WTC11 (cell line): ENCODE measurements around the gene CST3. TPM values are rescaled to one million over a fixed set of nuclear protein-coding genes. Genes with fewer than 3 reads are reported as not detected.

Experiments
- ATAC-seq: fragments of 200-7000 bp; cut with Tn5 transposase; 2 replicates; pipeline ENCODE4 v1.10.0; 2021; ENCODE audit warnings: mild to moderate bottlenecking, moderate library complexity
- CTCF ChIA-PET: fragments of 300-600 bp; sonication (Branson Sonifier 250); formaldehyde crosslinking; loops from one replicate; lab custom pipeline; 2021; ENCODE audit warnings: antibody characterized with exemption; lab: Charles Lee
- POLR2A ChIA-PET: fragments of 350-600 bp; sonication (Branson Sonifier 250); formaldehyde crosslinking; loops from one replicate; lab custom pipeline; 2021; ENCODE audit warnings: antibody characterized with exemption; lab: Charles Lee
- DNase-seq: peaks from one replicate; pipeline ENCODE4 v3.0.0; 2021; ENCODE audit warnings: low spot score
- H3K27ac Mint-ChIP-seq: 2 replicates; pipeline ENCODE4 v1.8.0; 2021; ENCODE audit warnings: mixed read lengths
- H3K27me3 Mint-ChIP-seq: 2 replicates; pipeline ENCODE4 v1.8.0; 2021; ENCODE audit warnings: low read depth, mild to moderate bottlenecking, moderate library complexity, mixed read lengths
- H3K36me3 Mint-ChIP-seq: 2 replicates; pipeline ENCODE4 v1.8.0; 2021; ENCODE audit warnings: mixed read lengths
- H3K4me1 Mint-ChIP-seq: 2 replicates; pipeline ENCODE4 v1.8.0; 2022; ENCODE audit warnings: mixed read lengths
- H3K4me3 Mint-ChIP-seq: 2 replicates; pipeline ENCODE4 v1.8.0; 2021; ENCODE audit warnings: mild to moderate bottlenecking, moderate library complexity, mixed read lengths
- H3K9me3 Mint-ChIP-seq: 2 replicates; pipeline ENCODE4 v1.8.0; 2021; ENCODE audit warnings: mixed read lengths
- ATF1 ChIP-seq: sonication (generic); formaldehyde crosslinking; IDR thresholded peaks from 2 replicates; pipeline ENCODE4 v1.8.1; 2023; ENCODE audit warnings: mild to moderate bottlenecking, moderate library complexity, missing genetic modification reagents
- ELF4 ChIP-seq: sonication (generic); formaldehyde crosslinking; IDR thresholded peaks from 2 replicates; pipeline ENCODE4 v1.8.1; 2022; ENCODE audit warnings: low read depth, mild to moderate bottlenecking, moderate library complexity, missing genetic modification reagents
- FOXJ3 ChIP-seq: sonication (generic); formaldehyde crosslinking; IDR thresholded peaks from 2 replicates; pipeline ENCODE4 v1.9.0; 2021; ENCODE audit warnings: missing genetic modification reagents, mild to moderate bottlenecking, borderline replicate concordance
- HMGA2 ChIP-seq: fragments of 250-450 bp; sonication (Bioruptor Pico); IDR thresholded peaks from 2 replicates; pipeline ENCODE4 v1.4.0; 2021; ENCODE audit warnings: mild to moderate bottlenecking, moderate library complexity
- JUN ChIP-seq: sonication (generic); formaldehyde crosslinking; IDR thresholded peaks from 2 replicates; pipeline ENCODE4 v1.8.0; 2023; ENCODE audit warnings: mild to moderate bottlenecking, missing genetic modification reagents
- NFATC4 ChIP-seq: fragments of 250-450 bp; sonication (Bioruptor Pico); IDR thresholded peaks from 2 replicates; pipeline ENCODE4 v1.9.0; 2021; ENCODE audit warnings: mild to moderate bottlenecking
- SOX15 ChIP-seq: fragments of 250-450 bp; sonication (Bioruptor Pico); IDR thresholded peaks from 2 replicates; pipeline ENCODE4 v1.9.0; 2021; ENCODE audit warnings: mild to moderate bottlenecking
- TEAD1 ChIP-seq: sonication (generic); formaldehyde crosslinking; IDR thresholded peaks from 2 replicates; pipeline ENCODE4 v1.8.0; 2022; ENCODE audit warnings: mild to moderate bottlenecking, missing genetic modification reagents
- ZNF263 ChIP-seq: sonication (generic); formaldehyde crosslinking; IDR thresholded peaks from 2 replicates; pipeline ENCODE4 v1.8.1; 2022; ENCODE audit warnings: low read depth, mild to moderate bottlenecking, moderate library complexity, missing genetic modification reagents
- ZNF396 ChIP-seq: fragments of 250-450 bp; sonication (Bioruptor Pico); IDR thresholded peaks from 2 replicates; pipeline ENCODE4 v1.8.0; 2021; ENCODE audit warnings: mild to moderate bottlenecking, moderate library complexity, borderline replicate concordance
- total RNA-seq: library from RNA; stranded (reverse); gene quantifications from 3 replicates; pipeline ENCODE4 v1.2.3, GENCODE V29; 2021
- TF ChIP-seq, protein P1 (sequence below): sonication (generic); formaldehyde crosslinking; IDR thresholded peaks from 2 replicates; pipeline ENCODE4 v1.8.0; 2022; ENCODE audit warnings: mild to moderate bottlenecking, missing genetic modification reagents
- TF ChIP-seq, protein P2 (sequence below): sonication (generic); formaldehyde crosslinking; IDR thresholded peaks from 2 replicates; pipeline ENCODE4 v1.8.1; 2022; ENCODE audit warnings: mild to moderate bottlenecking, moderate library complexity, missing genetic modification reagents
- TF ChIP-seq, protein P3 (sequence below): fragments of 250-450 bp; sonication (Bioruptor Pico); IDR thresholded peaks from 2 replicates; pipeline ENCODE4 v1.8.0; 2021; ENCODE audit warnings: mild to moderate bottlenecking
- TF ChIP-seq, protein P4 (sequence below): sonication (generic); formaldehyde crosslinking; IDR thresholded peaks from 2 replicates; pipeline ENCODE4 v1.8.0; 2023; ENCODE audit warnings: mild to moderate bottlenecking, missing genetic modification reagents
- TF ChIP-seq, protein P5 (sequence below): sonication (generic); formaldehyde crosslinking; IDR thresholded peaks from 2 replicates; pipeline ENCODE4 v1.8.0; 2023; ENCODE audit warnings: missing genetic modification reagents
- TF ChIP-seq, protein P6 (sequence below): sonication (generic); formaldehyde crosslinking; IDR thresholded peaks from 2 replicates; pipeline ENCODE4 v1.8.1; 2022; ENCODE audit warnings: mild to moderate bottlenecking, missing genetic modification reagents, moderate library complexity, borderline replicate concordance
- TF ChIP-seq, protein P7 (sequence below): sonication (generic); formaldehyde crosslinking; IDR thresholded peaks from 2 replicates; pipeline ENCODE4 v1.8.1; 2022; ENCODE audit warnings: missing genetic modification reagents, borderline replicate concordance
- TF ChIP-seq, protein P8 (sequence below): fragments of 250-450 bp; sonication (Bioruptor Pico); IDR thresholded peaks from 2 replicates; pipeline ENCODE4 v2.1.2; 2022; ENCODE audit warnings: mild to moderate bottlenecking, moderate library complexity
- TF ChIP-seq, protein P9 (sequence below): fragments of 250-450 bp; sonication (Bioruptor Pico); IDR thresholded peaks from 2 replicates; pipeline ENCODE4 v1.9.0; 2021; ENCODE audit warnings: mild to moderate bottlenecking

Gene CST3
- total RNA-seq, 1 experiment from 2014 or later, result 52.1 TPM

DNA sequence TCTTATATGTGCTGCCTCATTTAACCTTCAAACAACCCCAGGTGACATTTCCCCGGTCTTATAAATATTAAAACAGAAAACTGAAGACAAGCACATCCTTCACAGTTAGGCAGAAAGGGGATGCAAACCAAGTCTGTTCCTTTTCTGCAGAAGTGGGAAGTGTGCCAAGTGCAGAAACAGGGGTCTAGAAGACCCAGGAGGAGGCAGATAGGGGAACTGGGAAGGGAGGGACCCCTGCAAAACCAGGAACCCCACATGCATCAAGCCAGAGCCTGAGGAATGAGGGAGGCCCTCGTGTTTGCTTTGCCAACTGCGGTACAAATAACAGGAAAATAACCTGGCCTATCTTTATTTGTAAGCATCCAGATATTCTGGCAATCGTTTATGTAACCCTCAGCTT lies 17.0 kb upstream of the CST3 start (continued):
- TF ChIP-seq, protein P1, sequence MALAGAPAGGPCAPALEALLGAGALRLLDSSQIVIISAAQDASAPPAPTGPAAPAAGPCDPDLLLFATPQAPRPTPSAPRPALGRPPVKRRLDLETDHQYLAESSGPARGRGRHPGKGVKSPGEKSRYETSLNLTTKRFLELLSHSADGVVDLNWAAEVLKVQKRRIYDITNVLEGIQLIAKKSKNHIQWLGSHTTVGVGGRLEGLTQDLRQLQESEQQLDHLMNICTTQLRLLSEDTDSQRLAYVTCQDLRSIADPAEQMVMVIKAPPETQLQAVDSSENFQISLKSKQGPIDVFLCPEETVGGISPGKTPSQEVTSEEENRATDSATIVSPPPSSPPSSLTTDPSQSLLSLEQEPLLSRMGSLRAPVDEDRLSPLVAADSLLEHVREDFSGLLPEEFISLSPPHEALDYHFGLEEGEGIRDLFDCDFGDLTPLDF (CRISPR knock-in tag), result no peak
- TF ChIP-seq ZNF396 (CRISPR knock-in tag), result no peak
- TF ChIP-seq FOXJ3, result no peak
- no peak for TF ChIP-seq TEAD1
- TF ChIP-seq, protein P2, sequence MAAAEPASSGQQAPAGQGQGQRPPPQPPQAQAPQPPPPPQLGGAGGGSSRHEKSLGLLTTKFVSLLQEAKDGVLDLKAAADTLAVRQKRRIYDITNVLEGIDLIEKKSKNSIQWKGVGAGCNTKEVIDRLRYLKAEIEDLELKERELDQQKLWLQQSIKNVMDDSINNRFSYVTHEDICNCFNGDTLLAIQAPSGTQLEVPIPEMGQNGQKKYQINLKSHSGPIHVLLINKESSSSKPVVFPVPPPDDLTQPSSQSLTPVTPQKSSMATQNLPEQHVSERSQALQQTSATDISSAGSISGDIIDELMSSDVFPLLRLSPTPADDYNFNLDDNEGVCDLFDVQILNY (CRISPR knock-in tag), result no peak
- TF ChIP-seq, protein P3, sequence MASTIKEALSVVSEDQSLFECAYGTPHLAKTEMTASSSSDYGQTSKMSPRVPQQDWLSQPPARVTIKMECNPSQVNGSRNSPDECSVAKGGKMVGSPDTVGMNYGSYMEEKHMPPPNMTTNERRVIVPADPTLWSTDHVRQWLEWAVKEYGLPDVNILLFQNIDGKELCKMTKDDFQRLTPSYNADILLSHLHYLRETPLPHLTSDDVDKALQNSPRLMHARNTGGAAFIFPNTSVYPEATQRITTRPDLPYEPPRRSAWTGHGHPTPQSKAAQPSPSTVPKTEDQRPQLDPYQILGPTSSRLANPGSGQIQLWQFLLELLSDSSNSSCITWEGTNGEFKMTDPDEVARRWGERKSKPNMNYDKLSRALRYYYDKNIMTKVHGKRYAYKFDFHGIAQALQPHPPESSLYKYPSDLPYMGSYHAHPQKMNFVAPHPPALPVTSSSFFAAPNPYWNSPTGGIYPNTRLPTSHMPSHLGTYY (CRISPR knock-in tag), result no peak
- TF ChIP-seq, protein P4, sequence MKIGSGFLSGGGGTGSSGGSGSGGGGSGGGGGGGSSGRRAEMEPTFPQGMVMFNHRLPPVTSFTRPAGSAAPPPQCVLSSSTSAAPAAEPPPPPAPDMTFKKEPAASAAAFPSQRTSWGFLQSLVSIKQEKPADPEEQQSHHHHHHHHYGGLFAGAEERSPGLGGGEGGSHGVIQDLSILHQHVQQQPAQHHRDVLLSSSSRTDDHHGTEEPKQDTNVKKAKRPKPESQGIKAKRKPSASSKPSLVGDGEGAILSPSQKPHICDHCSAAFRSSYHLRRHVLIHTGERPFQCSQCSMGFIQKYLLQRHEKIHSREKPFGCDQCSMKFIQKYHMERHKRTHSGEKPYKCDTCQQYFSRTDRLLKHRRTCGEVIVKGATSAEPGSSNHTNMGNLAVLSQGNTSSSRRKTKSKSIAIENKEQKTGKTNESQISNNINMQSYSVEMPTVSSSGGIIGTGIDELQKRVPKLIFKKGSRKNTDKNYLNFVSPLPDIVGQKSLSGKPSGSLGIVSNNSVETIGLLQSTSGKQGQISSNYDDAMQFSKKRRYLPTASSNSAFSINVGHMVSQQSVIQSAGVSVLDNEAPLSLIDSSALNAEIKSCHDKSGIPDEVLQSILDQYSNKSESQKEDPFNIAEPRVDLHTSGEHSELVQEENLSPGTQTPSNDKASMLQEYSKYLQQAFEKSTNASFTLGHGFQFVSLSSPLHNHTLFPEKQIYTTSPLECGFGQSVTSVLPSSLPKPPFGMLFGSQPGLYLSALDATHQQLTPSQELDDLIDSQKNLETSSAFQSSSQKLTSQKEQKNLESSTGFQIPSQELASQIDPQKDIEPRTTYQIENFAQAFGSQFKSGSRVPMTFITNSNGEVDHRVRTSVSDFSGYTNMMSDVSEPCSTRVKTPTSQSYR (CRISPR knock-in tag), result no peak
- no peak for TF ChIP-seq JUN (CRISPR knock-in tag)

DNA sequence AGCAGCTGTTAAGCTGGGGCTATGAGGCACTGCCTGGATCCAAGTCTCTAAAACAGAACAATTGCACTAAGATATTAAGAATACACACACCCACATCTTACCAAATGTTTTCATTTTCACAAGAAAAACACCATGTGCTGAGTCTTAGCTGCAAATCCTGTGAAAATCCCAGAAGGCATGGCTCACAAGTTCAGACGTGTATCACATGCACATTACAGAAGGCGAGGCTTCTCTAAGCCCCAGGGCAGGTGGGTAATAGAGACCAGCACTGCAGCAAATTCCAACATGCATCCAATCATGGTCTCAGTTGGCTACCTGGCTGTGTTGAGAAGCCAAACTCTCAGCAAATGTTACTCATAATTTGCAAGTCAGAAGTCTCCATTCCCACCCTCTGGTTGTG lies 16.2 kb upstream of the CST3 start:
- no peak overlapping the region for H3K4me3 Mint-ChIP-seq
- peaks cover 4% of the 10 kb centered on the region; the same call in 1 of the 2 replicates for H3K27me3 Mint-ChIP-seq
- H3K36me3 Mint-ChIP-seq, result no peaks in the 10 kb centered on the region
- H3K27ac Mint-ChIP-seq, result no peak overlapping the region
- peaks cover 12% of the 10 kb centered on the region for H3K4me1 Mint-ChIP-seq
- H3K9me3 Mint-ChIP-seq, result no peaks in the 10 kb centered on the region; the same call in 1 of the 2 replicates
- POLR2A ChIA-PET, result no interaction called here
- no peak for TF ChIP-seq ATF1 (CRISPR knock-in tag)
- TF ChIP-seq, protein P5, sequence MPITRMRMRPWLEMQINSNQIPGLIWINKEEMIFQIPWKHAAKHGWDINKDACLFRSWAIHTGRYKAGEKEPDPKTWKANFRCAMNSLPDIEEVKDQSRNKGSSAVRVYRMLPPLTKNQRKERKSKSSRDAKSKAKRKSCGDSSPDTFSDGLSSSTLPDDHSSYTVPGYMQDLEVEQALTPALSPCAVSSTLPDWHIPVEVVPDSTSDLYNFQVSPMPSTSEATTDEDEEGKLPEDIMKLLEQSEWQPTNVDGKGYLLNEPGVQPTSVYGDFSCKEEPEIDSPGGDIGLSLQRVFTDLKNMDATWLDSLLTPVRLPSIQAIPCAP (CRISPR knock-in tag), result no peak
- TF ChIP-seq ZNF263 (CRISPR knock-in tag), result no peak
- no peak for TF ChIP-seq SOX15 (CRISPR knock-in tag)
- TF ChIP-seq, protein P6, sequence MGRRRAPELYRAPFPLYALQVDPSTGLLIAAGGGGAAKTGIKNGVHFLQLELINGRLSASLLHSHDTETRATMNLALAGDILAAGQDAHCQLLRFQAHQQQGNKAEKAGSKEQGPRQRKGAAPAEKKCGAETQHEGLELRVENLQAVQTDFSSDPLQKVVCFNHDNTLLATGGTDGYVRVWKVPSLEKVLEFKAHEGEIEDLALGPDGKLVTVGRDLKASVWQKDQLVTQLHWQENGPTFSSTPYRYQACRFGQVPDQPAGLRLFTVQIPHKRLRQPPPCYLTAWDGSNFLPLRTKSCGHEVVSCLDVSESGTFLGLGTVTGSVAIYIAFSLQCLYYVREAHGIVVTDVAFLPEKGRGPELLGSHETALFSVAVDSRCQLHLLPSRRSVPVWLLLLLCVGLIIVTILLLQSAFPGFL, result no peak
- TF ChIP-seq ELF4 (CRISPR knock-in tag), result no peak
- TF ChIP-seq, all 79 proteins: peak for 0
- DNase-seq, result no peak
- CTCF ChIA-PET, result interaction anchor here (2.0 to 2.5 kb wide), 2 partner anchors 15 to 212 kb away, joined by 7 to 12 read pairs; no protein-coding TSS in a partner anchor
- ATAC-seq, result no peak

DNA sequence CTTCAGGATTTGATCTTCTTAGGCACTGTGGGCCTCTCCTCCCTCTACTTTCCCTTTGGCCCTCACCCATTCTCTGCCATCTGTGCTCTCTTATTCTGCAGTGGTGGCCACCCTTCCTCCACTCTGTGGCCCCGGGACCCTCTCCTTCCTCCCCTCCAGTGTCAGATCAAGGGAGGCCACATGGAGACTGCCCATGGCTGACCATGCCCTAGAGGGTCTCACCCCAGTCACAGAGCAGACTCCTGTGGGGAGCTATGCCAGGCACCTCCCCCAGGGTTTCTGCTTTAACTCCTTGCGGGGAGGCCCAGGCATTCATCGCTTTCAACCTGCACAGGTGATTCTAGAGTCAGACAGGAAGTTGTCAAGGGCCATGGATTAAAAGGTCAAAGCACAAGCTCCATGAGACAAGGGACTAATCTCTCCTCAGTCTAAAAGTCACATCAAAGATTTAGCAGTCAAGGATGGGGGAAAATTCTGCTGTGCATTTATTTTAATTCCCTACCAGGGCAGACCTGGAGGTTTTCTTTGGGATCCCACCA lies 15.7 kb upstream of the CST3 start:
- Mint-ChIP-seq H3K9me3 (no peaks in the 10 kb centered on the region; the same call in 1 of the 2 replicates), H3K27me3 (peaks cover 4% of the 10 kb centered on the region; the same call in 1 of the 2 replicates), H3K36me3 (no peaks in the 10 kb centered on the region), H3K4me3 (no peak overlapping the region), H3K27ac (0 out of 2 replicates have a peak overlapping the region, but pooled peaks have one; percentile 45), H3K4me1 (peaks cover 12% of the 10 kb centered on the region)
- DNase-seq, result no peak
- TF ChIP-seq, protein P2 (CRISPR knock-in tag), result no peak
- TF ChIP-seq HMGA2 (CRISPR knock-in tag), result no peak
- TF ChIP-seq, protein P7, sequence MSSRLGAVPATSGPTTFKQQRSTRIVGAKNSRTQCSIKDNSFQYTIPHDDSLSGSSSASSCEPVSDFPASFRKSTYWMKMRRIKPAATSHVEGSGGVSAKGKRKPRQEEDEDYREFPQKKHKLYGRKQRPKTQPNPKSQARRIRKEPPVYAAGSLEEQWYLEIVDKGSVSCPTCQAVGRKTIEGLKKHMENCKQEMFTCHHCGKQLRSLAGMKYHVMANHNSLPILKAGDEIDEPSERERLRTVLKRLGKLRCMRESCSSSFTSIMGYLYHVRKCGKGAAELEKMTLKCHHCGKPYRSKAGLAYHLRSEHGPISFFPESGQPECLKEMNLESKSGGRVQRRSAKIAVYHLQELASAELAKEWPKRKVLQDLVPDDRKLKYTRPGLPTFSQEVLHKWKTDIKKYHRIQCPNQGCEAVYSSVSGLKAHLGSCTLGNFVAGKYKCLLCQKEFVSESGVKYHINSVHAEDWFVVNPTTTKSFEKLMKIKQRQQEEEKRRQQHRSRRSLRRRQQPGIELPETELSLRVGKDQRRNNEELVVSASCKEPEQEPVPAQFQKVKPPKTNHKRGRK (CRISPR knock-in tag), result no peak
- no peak for TF ChIP-seq NFATC4 (CRISPR knock-in tag)
- TF ChIP-seq, protein P8, sequence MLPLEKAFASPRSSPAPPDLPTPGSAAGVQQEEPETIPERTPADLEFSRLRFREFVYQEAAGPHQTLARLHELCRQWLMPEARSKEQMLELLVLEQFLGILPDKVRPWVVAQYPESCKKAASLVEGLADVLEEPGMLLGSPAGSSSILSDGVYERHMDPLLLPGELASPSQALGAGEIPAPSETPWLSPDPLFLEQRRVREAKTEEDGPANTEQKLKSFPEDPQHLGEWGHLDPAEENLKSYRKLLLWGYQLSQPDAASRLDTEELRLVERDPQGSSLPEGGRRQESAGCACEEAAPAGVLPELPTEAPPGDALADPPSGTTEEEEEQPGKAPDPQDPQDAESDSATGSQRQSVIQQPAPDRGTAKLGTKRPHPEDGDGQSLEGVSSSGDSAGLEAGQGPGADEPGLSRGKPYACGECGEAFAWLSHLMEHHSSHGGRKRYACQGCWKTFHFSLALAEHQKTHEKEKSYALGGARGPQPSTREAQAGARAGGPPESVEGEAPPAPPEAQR, result no peak
- TF ChIP-seq, protein P9, sequence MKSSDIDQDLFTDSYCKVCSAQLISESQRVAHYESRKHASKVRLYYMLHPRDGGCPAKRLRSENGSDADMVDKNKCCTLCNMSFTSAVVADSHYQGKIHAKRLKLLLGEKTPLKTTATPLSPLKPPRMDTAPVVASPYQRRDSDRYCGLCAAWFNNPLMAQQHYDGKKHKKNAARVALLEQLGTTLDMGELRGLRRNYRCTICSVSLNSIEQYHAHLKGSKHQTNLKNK (CRISPR knock-in tag), result no peak
- CTCF ChIA-PET, result interaction anchor here (2.0 to 2.5 kb wide), 2 partner anchors 15 to 212 kb away, joined by 7 to 12 read pairs; no protein-coding TSS in a partner anchor
- no peak for ATAC-seq
- POLR2A ChIA-PET, result no interaction called here
